Activated T-helper 1 cell treated with Interleukin-2 at 50 U/mL for 16 hours (primary cell): ENCODE data around the gene GUK1.

Experiments
- DNase-seq: peaks from one replicate; pipeline ENCODE4 v3.0.0-alpha.2; 2020; ENCODE audit warnings: low read depth

The GUK1 gene

GRCh38 chr1:228131766-228132165 is 8.3 kb upstream of the GUK1 start:
- DNase-seq: no peak

GRCh38 chr1:228134591-228134990 is 5.5 kb upstream of the GUK1 start:
- DNase-seq: no peak

- no peak for DNase-seq
Observed at GRCh38 chr1:228136901-228137300, 3.2 kb upstream of the GUK1 start.

- DNase-seq: no peak
Observed at GRCh38 chr1:228139406-228139930, 611 bp upstream of the GUK1 start.

GRCh38 chr1:228140724-228141225 is 696 bp downstream of the GUK1 start:
- DNase-seq: no peak

- DNase-seq: no peak
Observed at GRCh38 chr1:228141226-228142044, 1.4 kb downstream of the GUK1 start.

GRCh38 chr1:228142155-228142691 is 2.1 kb downstream of the GUK1 start:
- DNase-seq: no peak

GRCh38 chr1:228142701-228143136 is 2.6 kb downstream of the GUK1 start:
- no peak for DNase-seq

GRCh38 chr1:228143480-228144192 is 3.6 kb downstream of the GUK1 start:
- DNase-seq: no peak

GRCh38 chr1:228144193-228144992 is 4.3 kb downstream of the GUK1 start:
- no peak for DNase-seq

- no peak for DNase-seq
Observed at GRCh38 chr1:228144993-228145343, 4.9 kb downstream of the GUK1 start.

GRCh38 chr1:228145463-228146416 is 5.7 kb downstream of the GUK1 start:
- DNase-seq: no peak

GRCh38 chr1:228146417-228147150 is 6.5 kb downstream of the GUK1 start:
- DNase-seq: no peak

GRCh38 chr1:228147151-228147693 is 7.1 kb downstream of the GUK1 start:
- DNase-seq: no peak

- DNase-seq: no peak
Observed at GRCh38 chr1:228147768-228148167, 7.7 kb downstream of the GUK1 start.

- DNase-seq: no peak
Observed at GRCh38 chr1:228148196-228148861, 8.2 kb downstream of the GUK1 start.

GRCh38 chr1:228148935-228149405 is 8.9 kb downstream of the GUK1 start:
- DNase-seq: no peak

- no peak for DNase-seq
Observed at GRCh38 chr1:228149406-228150119, 9.5 kb downstream of the GUK1 start, which contains the start of gene GJC2. GJC2 (plus strand) TSS chr1:228149930; CDS start chr1:228157759, 7,829 bp downstream.
